Spleen (tissue), 11 donors: Measurements from ENCODE around the gene AFAP1. TPM values are rescaled to one million over a fixed set of nuclear protein-coding genes. Genes with fewer than 3 reads are reported as not detected.

ENCODE experiments used
- DNase-seq: peaks from one replicate; pipeline ENCODE4 v3.0.0-alpha.2; 2020
- H3K27ac ChIP-seq, 8 donors: fragments of 200-600 bp; sonication (generic) in 7 of 8; 1 replicate in 4 of 8; 2 replicates in 4 of 8; pipeline versions ENCODE4 v1.5.0 to v1.8.0; 2016 to 2021; ENCODE audit warnings: inconsistent platforms in 4 of 8, mild to moderate bottlenecking in 4 of 8, moderate library complexity in 1 of 8
- H3K27me3 ChIP-seq, 7 donors: fragments of 200-600 bp; sonication (generic) in 6 of 7; replicated peaks in 1 of 7; 1 replicate in 4 of 7; 2 replicates in 3 of 7; pipeline versions ENCODE4 v1.5.0 to v1.8.0; 2016 to 2021; ENCODE audit warnings: inconsistent platforms in 3 of 7, mild to moderate bottlenecking in 1 of 7
- H3K36me3 ChIP-seq, 6 donors: fragments of 200-600 bp; sonication (generic) in 5 of 6; 1 replicate in 4 of 6; 2 replicates in 2 of 6; pipeline versions ENCODE4 v1.5.0 to v1.8.0; 2016 to 2021; ENCODE audit warnings: inconsistent platforms in 2 of 6
- H3K4me1 ChIP-seq, 6 donors: fragments of 200-600 bp; sonication (generic) in 5 of 6; 1 replicate in 3 of 6; 2 replicates in 3 of 6; pipeline versions ENCODE4 v1.5.0 to v1.8.0; 2016 to 2021; ENCODE audit warnings: inconsistent platforms in 3 of 6
- H3K4me3 ChIP-seq, 8 donors: fragments of 200-600 bp; sonication (generic) in 7 of 8; 1 replicate in 4 of 8; 2 replicates in 4 of 8; pipeline versions ENCODE4 v1.5.0 to v1.8.0; 2016 to 2021; ENCODE audit warnings: inconsistent platforms in 4 of 8, mild to moderate bottlenecking in 4 of 8, moderate library complexity in 2 of 8
- H3K9me3 ChIP-seq, 8 donors: fragments of 200-600 bp; sonication (generic) in 7 of 8; 1 replicate in 4 of 8; 2 replicates in 4 of 8; pipeline versions ENCODE4 v1.5.0 to v1.8.0; 2016 to 2021; ENCODE audit warnings: inconsistent platforms in 4 of 8
- CTCF ChIP-seq, 11 experiments: fragments of 200-600 bp in 7 of 11; fragments of 450-650 bp in 4 of 11; sonication (generic) in 4 of 11; IDR thresholded peaks in 8 of 11; conservative IDR thresholded peaks in 3 of 11; 1 replicate in 7 of 11; 2 replicates in 4 of 11; pipeline versions ENCODE4 v1.4.0 to v1.8.0; 2016 to 2021; ENCODE audit warnings: antibody characterized with exemption in 11 of 11, inconsistent platforms in 4 of 11, mild to moderate bottlenecking in 1 of 11
- POLR2A ChIP-seq, 3 donors: fragments of 450-650 bp; IDR thresholded peaks; one replicate each; pipeline ENCODE4 v1.5.1; 2017; ENCODE audit warnings: antibody characterized with exemption in 3 of 3, mild to moderate bottlenecking in 1 of 3
- POLR2AphosphoS5 ChIP-seq, 3 donors: sonication (generic); formaldehyde crosslinking; IDR thresholded peaks; one replicate each; pipeline ENCODE4 v1.5.1; 2017; ENCODE audit warnings: antibody characterized with exemption in 3 of 3
- WGBS, 5 donors: extraction: QIAGEN DNeasy Blood & Tissue Kit in 3 of 5; methylation state at CpG; one replicate each; pipeline versions ENCODE4 v1.1.5 to v1.1.7; 2013 to 2018; 5-methylcytosine and 5-hydroxymethylcytosine counted together
- intact Hi-C: fragments of 100-400 bp; cut with DNase I; formaldehyde crosslinking; loops from one replicate; pipeline ENCODE4 v1.15.0; 2023; ENCODE audit warnings: low total_unique reads
- polyA plus RNA-seq, 3 donors: library from polyadenylated mRNA; stranded (reverse); fragments of 200-250 nt; gene quantifications; one replicate each; pipeline ENCODE4 v1.2.1, GENCODE V29; 2013
- total RNA-seq, 7 donors: library from RNA; depleted of rRNA in 3 of 7; stranded (reverse); fragments of >200 nt in 3 of 7; fragmentation: NEBNext Ultra II Directional in 4 of 7; extraction: Animal tissue kit (Norgen Biotek cat#: 25700) in 4 of 7; gene quantifications; one replicate each; pipeline versions ENCODE4 v1.1.0 to v1.2.1, GENCODE V29; 2016 to 2021
- donor health status: healthy with polysubstance abuse.
- donor health status: DM: no; HTN: no; CAD: no; lungs with moderate emphysema.
- donor health status: DM: no; HTN: no; CAD: no.
- donor health status: Bipolar disorder and iron deficiency.
- donor health status: healthy.
- donor health status: DM: no; HTN: no; CAD: no.
- donor health status: DM: yes; HTN: yes; CAD: no.

The AFAP1 gene
- total and polyA plus RNA-seq, 10 donors: 1.6 to 29.2 (median 12.1) TPM

- Histone ChIP-seq H3K27ac (peak overlapping the region in 1 of 8 donors; percentile 75), H3K36me3 (peaks cover 0 to 27% (median 10%) of the 10 kb centered on the region in 6 donors), H3K4me1 (peaks cover 0 to 46% (median 17%) of the 10 kb centered on the region in 6 donors), H3K9me3 (no peaks in the 10 kb centered on the region), H3K4me3 (no peak overlapping the region), H3K27me3 (peaks cover 0 to 10% (median 0%) of the 10 kb centered on the region in 7 donors)
- TF ChIP-seq POLR2A (IDR thresholded peaks at IDR 0.05): no peak
- peak; percentile 53 to 90 (median 77) for TF ChIP-seq CTCF (IDR thresholded peaks at IDR 0.05 in 8 of 11, conservative IDR thresholded peaks at IDR 0.05 in 3 of 11)
- peak in 2 of 3 donors; percentile 39 to 43 for TF ChIP-seq POLR2AphosphoS5 (IDR thresholded peaks at IDR 0.05)
- DNase-seq: peak; percentile 91
- intact Hi-C loops: loop anchor here (2.0 to 5.0 kb wide), 2 partner anchors 185 to 612 kb away; partner anchors contain the start of gene SORCS2
- WGBS, 5 donors: 45 to 53% (median 48%) methylated on average over 16 of the region's 16 CpGs
Measured at GRCh38 chr4:7803992-7804755, 135.5 kb downstream of the AFAP1 start.

- peak; percentile 67 for DNase-seq
- no peak for TF ChIP-seq POLR2AphosphoS5 (IDR thresholded peaks at IDR 0.05)
- TF ChIP-seq POLR2A (IDR thresholded peaks at IDR 0.05): no peak
- TF ChIP-seq CTCF (IDR thresholded peaks at IDR 0.05 in 8 of 11, conservative IDR thresholded peaks at IDR 0.05 in 3 of 11): no peak
- WGBS, 5 donors: 81 to 89% (median 86%) methylated on average over 7 of the region's 7 CpGs
Measured at GRCh38 chr4:7803371-7803770, 136.3 kb downstream of the AFAP1 start.

GRCh38 chr4:7802093-7802726 lies 137.5 kb downstream of the AFAP1 start:
- 30 to 33% (median 31%) methylated on average over 6 of the region's 6 CpGs for WGBS, 5 donors
- H3K4me1 ChIP-seq: peaks cover 0 to 37% (median 16%) of the 10 kb centered on the region in 6 donors
- no peak overlapping the region for H3K4me3 ChIP-seq
- peak; percentile 48 to 86 (median 78) for TF ChIP-seq CTCF (IDR thresholded peaks at IDR 0.05 in 8 of 11, conservative IDR thresholded peaks at IDR 0.05 in 3 of 11)
- no peak for TF ChIP-seq POLR2AphosphoS5 (IDR thresholded peaks at IDR 0.05)
- TF ChIP-seq POLR2A (IDR thresholded peaks at IDR 0.05): no peak
- peaks cover 0 to under 1% (median 0%) of the 10 kb centered on the region in 7 donors for H3K27me3 ChIP-seq
- intact Hi-C loops: loop anchor here (2.0 to 5.0 kb wide), 2 partner anchors 187 to 610 kb away; partner anchors contain the start of gene SORCS2
- peaks cover 0 to 39% (median 14%) of the 10 kb centered on the region in 6 donors for H3K36me3 ChIP-seq
- H3K27ac ChIP-seq: no peak overlapping the region
- DNase-seq: peak; percentile 87
- no peaks in the 10 kb centered on the region for H3K9me3 ChIP-seq

More at GRCh38 chr4:7803371-7803770, 136.3 kb downstream of the AFAP1 start:
- Histone ChIP-seq H3K36me3 (peaks cover 0 to 33% (median 13%) of the 10 kb centered on the region in 6 donors), H3K4me3 (no peak overlapping the region), H3K4me1 (peaks cover 0 to 46% (median 17%) of the 10 kb centered on the region in 6 donors), H3K9me3 (no peaks in the 10 kb centered on the region), H3K27ac (no peak overlapping the region), H3K27me3 (peaks cover 0 to 10% (median 0%) of the 10 kb centered on the region in 7 donors)
- intact Hi-C loops: loop anchor here (2.0 to 5.0 kb wide), 2 partner anchors 185 to 611 kb away; partner anchors contain the start of gene SORCS2
